Activated CD4-positive, alpha-beta T cell treated with anti-CD3 and anti-CD28 coated beads, Interleukin-2, amount 10 ng/mL, durations not matched to agents 24 days and 14 days (primary cell): ENCODE data around the gene POLH. TPM values are rescaled to one million over a fixed set of nuclear protein-coding genes. Genes with fewer than 3 reads are reported as not detected.
"Not testable (repeated sequence)": the region's sequence is repeated elsewhere in the genome, so short reads cannot be mapped to it uniquely, and the experiment has no call there.

ENCODE experiments used
- DNase-seq: peaks from one replicate; pipeline ENCODE4 v3.0.0; 2022
- H3K27ac Mint-ChIP-seq: one replicate; pipeline ENCODE4 v1.8.0; 2022; ENCODE audit warnings: mild to moderate bottlenecking, mixed read lengths
- H3K27me3 Mint-ChIP-seq: one replicate; pipeline ENCODE4 v1.8.0; 2022; ENCODE audit warnings: mixed read lengths
- H3K36me3 Mint-ChIP-seq: one replicate; pipeline ENCODE4 v1.8.0; 2022; ENCODE audit warnings: low read depth, mild to moderate bottlenecking, mixed read lengths
- H3K4me1 Mint-ChIP-seq: one replicate; pipeline ENCODE4 v1.8.0; 2021; ENCODE audit warnings: mixed read lengths
- H3K4me3 Mint-ChIP-seq: one replicate; pipeline ENCODE4 v1.8.0; 2022; ENCODE audit warnings: mild to moderate bottlenecking, moderate library complexity, mixed read lengths
- H3K9me3 Mint-ChIP-seq: one replicate; pipeline ENCODE4 v1.8.0; 2021; ENCODE audit warnings: mixed read lengths
- intact Hi-C: fragments of 100-400 bp; cut with micrococcal nuclease; formaldehyde crosslinking; loops from one replicate; pipeline ENCODE4 v1.15.1; 2023
- total RNA-seq: library from RNA; stranded (reverse); gene quantifications from 2 replicates; pipeline ENCODE4 v1.2.3, GENCODE V29; 2022

The POLH gene
- total RNA-seq, 1 donor from 2014 or later = 34.2 TPM

- H3K9me3 Mint-ChIP-seq = no peaks in the 10 kb centered on the region
- peaks cover 4% of the 10 kb centered on the region for H3K27me3 Mint-ChIP-seq
- no peak overlapping the region for H3K4me3 Mint-ChIP-seq
- DNase-seq = no peak
- no peaks in the 10 kb centered on the region for H3K36me3 Mint-ChIP-seq
- peaks cover 4% of the 10 kb centered on the region for H3K4me1 Mint-ChIP-seq
- no peak overlapping the region for H3K27ac Mint-ChIP-seq
- intact Hi-C loops = no loop called here
These were observed 81.3 kb downstream of the POLH start for GRCh38 chr6:43657221-43657802.

DNA sequence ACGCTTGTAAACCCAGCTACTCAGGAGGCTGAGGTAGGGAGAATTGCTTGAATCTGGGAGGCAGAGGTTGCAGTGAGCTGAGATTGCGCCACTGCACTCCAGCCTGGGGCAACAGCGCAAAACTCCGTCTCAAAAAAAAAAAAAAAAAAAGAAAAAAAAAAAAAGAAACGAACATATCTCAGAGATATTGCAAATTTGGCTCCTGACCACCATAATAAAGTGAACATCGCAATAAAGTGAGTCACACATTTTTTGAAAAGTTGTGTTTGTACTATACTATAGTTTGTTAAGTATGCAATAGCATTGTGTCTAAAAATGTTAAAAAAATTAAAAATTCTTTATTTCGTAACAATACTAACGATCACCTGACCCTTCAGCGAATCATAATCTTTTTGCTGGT lies 82.2 kb downstream of the POLH start:
- Mint-ChIP-seq H3K36me3 (no peaks in the 10 kb centered on the region), H3K27ac (no peak overlapping the region), H3K4me1 (peaks cover 10% of the 10 kb centered on the region), H3K27me3 (peaks cover 4% of the 10 kb centered on the region), H3K4me3 (no peak overlapping the region), H3K9me3 (no peaks in the 10 kb centered on the region)
- no peak for DNase-seq
- intact Hi-C loops = no loop called here

DNA sequence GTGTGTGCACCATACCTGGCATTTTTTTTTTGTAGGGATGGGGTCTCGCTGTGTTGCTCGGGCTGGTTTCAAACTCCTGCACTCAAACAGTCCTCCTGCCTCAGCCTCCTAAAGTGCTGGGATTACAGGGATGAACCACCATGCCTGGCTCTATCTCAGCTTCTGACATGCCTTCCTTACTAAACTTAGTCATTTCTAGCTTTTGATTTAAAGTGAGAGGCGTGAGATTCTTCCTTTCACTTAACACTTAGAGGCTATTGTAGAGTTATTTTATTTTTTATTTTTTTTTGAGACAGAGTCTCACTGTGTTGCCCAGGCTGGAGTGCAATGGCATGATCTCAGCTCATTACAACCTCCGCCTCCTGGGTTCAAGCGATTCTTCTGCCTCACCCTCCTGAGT lies 87.0 kb downstream of the POLH start:
- H3K27me3 Mint-ChIP-seq, H3K36me3 Mint-ChIP-seq, intact Hi-C loops, H3K27ac Mint-ChIP-seq, H3K9me3 Mint-ChIP-seq, DNase-seq, H3K4me3 Mint-ChIP-seq: not testable (repeated sequence)
- H3K4me1 Mint-ChIP-seq = peaks cover 21% of the 10 kb centered on the region

Other genes starting within 250 kb of the POLH start
- 9.3 and 10.3 TPM in 2 replicates for gene ZNF318, start 206.5 kb upstream of the POLH start, total RNA-seq
- 38.2 and 40.0 TPM in 2 replicates for gene ABCC10, start 148.6 kb upstream of the POLH start, total RNA-seq
- gene DLK2, start 120.6 kb upstream of the POLH start, total RNA-seq = 1.6 and 2.0 TPM in 2 replicates
- gene TJAP1, start 98.6 kb upstream of the POLH start, total RNA-seq = 40.7 and 41.1 TPM in 2 replicates
- 0.14 and 0.51 TPM in 2 replicates for gene LRRC73, start 65.8 kb upstream of the POLH start, total RNA-seq
- 47.7 and 52.1 TPM in 2 replicates for gene YIPF3, start 59.3 kb upstream of the POLH start, total RNA-seq
- gene POLR1C, start 59.1 kb upstream of the POLH start, total RNA-seq = 91.7 TPM in 2 replicates
- gene XPO5, start 147 bp upstream of the POLH start, total RNA-seq = 143 and 145 TPM in 2 replicates
- gene GTPBP2, start 53.1 kb downstream of the POLH start, total RNA-seq = 69.4 and 70.3 TPM in 2 replicates
- gene MAD2L1BP, start 59.7 kb downstream of the POLH start, total RNA-seq = 36.3 and 40.2 TPM in 2 replicates
- gene RSPH9, start 68.9 kb downstream of the POLH start, total RNA-seq = not detected in 2 replicates
- gene MRPS18A, start 111.6 kb downstream of the POLH start, total RNA-seq = 47.4 and 50.1 TPM in 2 replicates
- gene VEGFA, start 194.0 kb downstream of the POLH start, total RNA-seq = 62.9 and 64.6 TPM in 2 replicates